NCI-H146 treated with DMSO at 0.1 percent for 48 hours (cell line): ENCODE results near the gene NIPSNAP2.
"Not testable (repeated sequence)": the region's sequence is repeated elsewhere in the genome, so short reads cannot be mapped to it uniquely, and the experiment has no call there.

Experiments used
- DNase-seq: peaks from one replicate; lab custom pipeline; 2025; ENCODE audit not compliant: unreplicated experiment; lab: John Stamatoyannopoulos, UW

Gene NIPSNAP2

GRCh38 chr7:56046721-56047445 is 82.5 kb downstream of the NIPSNAP2 start:
- DNase-seq = no peak

GRCh38 chr7:56047446-56048116 is 83.2 kb downstream of the NIPSNAP2 start:
- DNase-seq = not testable (repeated sequence)

GRCh38 chr7:56048245-56048644 is 83.9 kb downstream of the NIPSNAP2 start:
- no peak for DNase-seq

- not testable (repeated sequence) for DNase-seq
Observed at GRCh38 chr7:56048763-56049162, 84.4 kb downstream of the NIPSNAP2 start.
